HepG2 (cell line): ENCODE data around the gene PADI1.

Experiments
- BCL3 ChIP-seq: sonication (generic); formaldehyde crosslinking; IDR thresholded peaks from 2 replicates; pipeline ENCODE4 v1.5.1; 2020; ENCODE audit warnings: mild to moderate bottlenecking, missing genetic modification reagents, moderate library complexity
- CTCF ChIP-seq: sonication (generic); formaldehyde crosslinking; IDR thresholded peaks from 2 replicates; pipeline ENCODE4 v1.5.0; 2020; ENCODE audit warnings: mild to moderate bottlenecking, missing genetic modification reagents, moderate library complexity
- ESRRA ChIP-seq: sonication (generic); formaldehyde crosslinking; IDR thresholded peaks from 2 replicates; pipeline ENCODE4 v1.5.1; 2020; ENCODE audit warnings: mild to moderate bottlenecking, low read depth, missing genetic modification reagents
- KDM1A ChIP-seq: IDR thresholded peaks from 2 replicates; pipeline ENCODE4 v1.6.1; 2016; ENCODE audit warnings: missing compliant biosample characterization
- MIER3 ChIP-seq: IDR thresholded peaks from 2 replicates; pipeline ENCODE4 v1.6.1; 2016; ENCODE audit warnings: missing compliant biosample characterization, borderline replicate concordance
- RERE ChIP-seq: IDR thresholded peaks from 2 replicates; pipeline ENCODE4 v1.6.1; 2016; ENCODE audit warnings: low read depth, missing genetic modification reagents, missing compliant biosample characterization
- THRA ChIP-seq: sonication (generic); formaldehyde crosslinking; IDR thresholded peaks from 2 replicates; pipeline ENCODE4 v1.4.0; 2020; ENCODE audit warnings: missing genetic modification reagents, borderline replicate concordance
- USF2 ChIP-seq, 2 experiments: sonication (generic) in 1 of 2; formaldehyde crosslinking in 1 of 2; IDR thresholded peaks; 2 replicates each; pipeline versions ENCODE4 v1.5.1 to v1.6.1; 2011 to 2020; ENCODE audit warnings: borderline replicate concordance in 1 of 2, low read depth in 1 of 2, low read length in 1 of 2, mild to moderate bottlenecking in 1 of 2, missing genetic modification reagents in 1 of 2, moderate library complexity in 1 of 2
- YY1 ChIP-seq: IDR thresholded peaks from 2 replicates; pipeline ENCODE4 v1.6.1; 2011; ENCODE audit warnings: low read length, low read depth, moderate library complexity, mild to moderate bottlenecking; ENCODE audit not compliant: insufficient read depth, insufficient replicate concordance
- ZFP82 ChIP-seq: sonication (generic); formaldehyde crosslinking; IDR thresholded peaks from 2 replicates; pipeline ENCODE4 v1.5.1; 2020; ENCODE audit warnings: mild to moderate bottlenecking, missing genetic modification reagents, borderline replicate concordance
- ZNF407 ChIP-seq: sonication (generic); formaldehyde crosslinking; IDR thresholded peaks from one replicate; pipeline ENCODE4 v1.5.1; 2020; ENCODE audit warnings: mild to moderate bottlenecking, missing genetic modification reagents; ENCODE audit errors: not compliant biosample characterization

GRCh38 chr1:17280894-17281293, 76.0 kb downstream of the PADI1 start:
- no peak for TF ChIP-seq USF2 (IDR thresholded peaks at IDR 0.05; ENCODE audit: low read depth, low read length)
- TF ChIP-seq USF2 (CRISPR knock-in tag; IDR thresholded peaks at IDR 0.05; ENCODE audit: borderline replicate concordance) = no peak
- no peak for TF ChIP-seq CTCF
- no peak for TF ChIP-seq THRA (CRISPR knock-in tag)
- TF ChIP-seq ZNF407 (CRISPR knock-in tag) = no peak
- no peak for TF ChIP-seq KDM1A (CRISPR knock-in tag)
- TF ChIP-seq ZFP82 (CRISPR knock-in tag) = no peak
- TF ChIP-seq RERE (CRISPR knock-in tag) = no peak
- no peak for TF ChIP-seq MIER3 (CRISPR knock-in tag)
- no peak for TF ChIP-seq BCL3
- TF ChIP-seq YY1 = no peak
- TF ChIP-seq ESRRA = no peak
